ENCODE data around the gene TRIM54.

DNA sequence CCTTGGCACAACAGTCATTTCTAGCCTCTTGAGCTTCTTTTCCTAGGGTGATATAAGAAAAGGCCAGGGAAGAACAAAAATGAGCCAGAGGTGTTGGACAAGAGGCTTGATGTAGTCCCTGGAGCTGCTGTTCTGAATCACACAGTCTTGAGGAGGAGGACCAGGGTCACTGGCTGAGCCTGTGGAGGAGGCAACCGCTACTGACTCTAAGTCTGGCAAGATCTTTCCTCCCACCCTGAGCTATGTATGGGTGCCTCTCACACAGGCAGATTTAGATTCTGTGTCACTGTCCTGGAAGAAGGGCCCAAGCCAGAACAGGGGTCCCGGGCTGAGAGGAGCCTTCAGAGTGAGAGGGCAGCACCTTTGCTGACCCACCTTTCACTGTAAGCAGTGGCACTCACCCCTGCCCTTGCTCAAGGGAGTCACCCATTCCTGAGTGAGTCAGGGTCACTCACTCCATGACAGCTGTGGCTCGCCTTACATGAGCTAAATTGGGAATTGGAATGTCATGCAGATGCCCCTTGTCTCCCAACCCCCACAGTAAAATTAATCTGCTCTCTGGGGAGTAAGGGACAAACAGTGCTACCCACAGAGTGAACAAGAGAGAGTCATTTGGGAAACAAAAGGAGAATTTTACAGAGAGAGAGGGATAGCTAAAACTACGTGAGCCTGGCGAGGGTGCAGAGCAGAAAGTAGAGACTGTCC, at the start of gene TRIM54:
- TF ChIP-seq, protein P1, sequence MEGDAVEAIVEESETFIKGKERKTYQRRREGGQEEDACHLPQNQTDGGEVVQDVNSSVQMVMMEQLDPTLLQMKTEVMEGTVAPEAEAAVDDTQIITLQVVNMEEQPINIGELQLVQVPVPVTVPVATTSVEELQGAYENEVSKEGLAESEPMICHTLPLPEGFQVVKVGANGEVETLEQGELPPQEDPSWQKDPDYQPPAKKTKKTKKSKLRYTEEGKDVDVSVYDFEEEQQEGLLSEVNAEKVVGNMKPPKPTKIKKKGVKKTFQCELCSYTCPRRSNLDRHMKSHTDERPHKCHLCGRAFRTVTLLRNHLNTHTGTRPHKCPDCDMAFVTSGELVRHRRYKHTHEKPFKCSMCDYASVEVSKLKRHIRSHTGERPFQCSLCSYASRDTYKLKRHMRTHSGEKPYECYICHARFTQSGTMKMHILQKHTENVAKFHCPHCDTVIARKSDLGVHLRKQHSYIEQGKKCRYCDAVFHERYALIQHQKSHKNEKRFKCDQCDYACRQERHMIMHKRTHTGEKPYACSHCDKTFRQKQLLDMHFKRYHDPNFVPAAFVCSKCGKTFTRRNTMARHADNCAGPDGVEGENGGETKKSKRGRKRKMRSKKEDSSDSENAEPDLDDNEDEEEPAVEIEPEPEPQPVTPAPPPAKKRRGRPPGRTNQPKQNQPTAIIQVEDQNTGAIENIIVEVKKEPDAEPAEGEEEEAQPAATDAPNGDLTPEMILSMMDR (IDR thresholded peaks at IDR 0.05): no peak
- no peak for TF ChIP-seq POLR2A (IDR thresholded peaks at IDR 0.05)

Measured in thyroid gland (tissue), 4 donors.